MG63 (cell line): Measurements from ENCODE around the gene BORCS6. TPM values are rescaled to one million over a fixed set of nuclear protein-coding genes. Genes with fewer than 3 reads are reported as not detected.

Source experiments
- DNase-seq: peaks from one replicate; pipeline ENCODE4 v3.0.0-alpha.2; 2020
- H3K27me3 ChIP-seq: fragments of 250-450 bp; sonication (Bioruptor Pico); 2 replicates; pipeline ENCODE4 v1.5.1; 2020; ENCODE audit warnings: mild to moderate bottlenecking, moderate library complexity
- H3K36me3 ChIP-seq: fragments of 250-450 bp; sonication (Bioruptor Pico); 2 replicates; pipeline ENCODE4 v1.5.1; 2020; ENCODE audit warnings: mild to moderate bottlenecking, moderate library complexity
- H3K4me3 ChIP-seq: fragments of 250-450 bp; sonication (Bioruptor Pico); 2 replicates; pipeline ENCODE4 v1.5.1; 2020; ENCODE audit warnings: mild to moderate bottlenecking, moderate library complexity
- H3K9me3 ChIP-seq: fragments of 250-450 bp; sonication (Bioruptor Pico); 2 replicates; pipeline ENCODE4 v1.5.1; 2020; ENCODE audit warnings: mild to moderate bottlenecking, moderate library complexity
- total RNA-seq: library from RNA; depleted of rRNA; stranded (reverse); fragments of >200 nt; shearing (Covaris generic); gene quantifications from 2 replicates; pipeline ENCODE4 v1.2.3, GENCODE V29; 2014; ENCODE audit warnings: low replicate concordance; rRNA removed

Gene BORCS6
- total RNA-seq, 1 experiment from 2014 or later: 17.3 TPM

- H3K9me3 ChIP-seq: no peaks in the 10 kb centered on the region
- no peaks in the 10 kb centered on the region; the same call in none of the 2 replicates for H3K36me3 ChIP-seq
- no peak for DNase-seq
- no peak overlapping the region for H3K4me3 ChIP-seq
- no peaks in the 10 kb centered on the region for H3K27me3 ChIP-seq
These were observed 48.2 kb downstream of the BORCS6 start for GRCh38 chr17:8141741-8142140.

- Histone ChIP-seq H3K36me3 (no peaks in the 10 kb centered on the region; the same call in none of the 2 replicates), H3K9me3 (no peaks in the 10 kb centered on the region), H3K4me3 (no peak overlapping the region), H3K27me3 (no peaks in the 10 kb centered on the region)
- no peak for DNase-seq
These were observed 48.9 kb downstream of the BORCS6 start for GRCh38 chr17:8141045-8141444.

- Histone ChIP-seq H3K4me3 (no peak overlapping the region), H3K9me3 (no peaks in the 10 kb centered on the region), H3K27me3 (no peaks in the 10 kb centered on the region), H3K36me3 (no peaks in the 10 kb centered on the region; the same call in 1 of the 2 replicates)
- no peak for DNase-seq
These were observed 49.6 kb downstream of the BORCS6 start for GRCh38 chr17:8140065-8141029.

- no peaks in the 10 kb centered on the region for H3K36me3 ChIP-seq
- no peaks in the 10 kb centered on the region for H3K9me3 ChIP-seq
- peak overlapping the region; percentile 54 for H3K4me3 ChIP-seq
These were observed 51.2 kb downstream of the BORCS6 start for GRCh38 chr17:8138672-8139371.

GRCh38 chr17:8138374-8138671, 51.7 kb downstream of the BORCS6 start:
- H3K27me3 ChIP-seq: no peaks in the 10 kb centered on the region
- no peaks in the 10 kb centered on the region for H3K9me3 ChIP-seq
- no peak for DNase-seq
- no peaks in the 10 kb centered on the region for H3K36me3 ChIP-seq
- peak overlapping the region; percentile 44 for H3K4me3 ChIP-seq

More at GRCh38 chr17:8138672-8139371, 51.2 kb downstream of the BORCS6 start:
- peak; percentile 94 for DNase-seq
- no peaks in the 10 kb centered on the region for H3K27me3 ChIP-seq

Other genes with a start within 250 kb of the BORCS6 start
- gene GUCY2D, start 187.6 kb downstream of the BORCS6 start, total RNA-seq: 0.23 TPM in 1 of 2 replicates, not detected in the other
- not detected in 2 replicates for gene ALOX15B, start 151.1 kb downstream of the BORCS6 start, total RNA-seq
- not detected in 2 replicates for gene ALOX12B, start 102.5 kb downstream of the BORCS6 start, total RNA-seq
- gene ALOXE3, start 71.7 kb downstream of the BORCS6 start, total RNA-seq: not detected in 2 replicates
- gene HES7, start 66.1 kb downstream of the BORCS6 start, total RNA-seq: not detected in 2 replicates
- 1.3 and 7.9 TPM in 2 replicates for gene PER1, start 37.8 kb downstream of the BORCS6 start, total RNA-seq
- 0.59 and 3.2 TPM in 2 replicates for gene VAMP2, start 27.2 kb downstream of the BORCS6 start, total RNA-seq
- gene TMEM107, start 13.8 kb downstream of the BORCS6 start, total RNA-seq: 17.6 and 25.6 TPM in 2 replicates
- 89.2 and 119 TPM in 2 replicates for gene AURKB, start 20.4 kb upstream of the BORCS6 start, total RNA-seq
- 4.2 and 25.8 TPM in 2 replicates for gene CTC1, start 57.9 kb upstream of the BORCS6 start, total RNA-seq
- gene PFAS, start 59.1 kb upstream of the BORCS6 start, total RNA-seq: 72.8 and 82.7 TPM in 2 replicates
- 22.1 and 22.3 TPM in 2 replicates for gene RANGRF, start 98.5 kb upstream of the BORCS6 start, total RNA-seq
- gene SLC25A35, start 105.2 kb upstream of the BORCS6 start, total RNA-seq: 1.0 TPM in 1 of 2 replicates, not detected in the other
- gene ARHGEF15, start 120.1 kb upstream of the BORCS6 start, total RNA-seq: not detected in 2 replicates
- gene ODF4, start 149.7 kb upstream of the BORCS6 start, total RNA-seq: not detected in 2 replicates
- gene RPL26, start 193.0 kb upstream of the BORCS6 start, total RNA-seq: 5,040 and 8,050 TPM in 2 replicates
- not detected in 2 replicates for gene RNF222, start 207.6 kb upstream of the BORCS6 start, total RNA-seq
- gene NDEL1, start 245.7 kb upstream of the BORCS6 start, total RNA-seq: 41.8 and 125 TPM in 2 replicates